ENCODE measurements around the gene ACSS2. TPM values are rescaled to one million over a fixed set of nuclear protein-coding genes. Genes with fewer than 3 reads are reported as not detected.

The ACSS2 gene
- total RNA-seq, 1 experiment from 2014 or later: 25.4 TPM

- TF ChIP-seq SIN3A (IDR thresholded peaks at IDR 0.05; ENCODE audit: borderline replicate concordance, insufficient read depth, low read depth, low read length) (no peak), TCF7L2 (IDR thresholded peaks at IDR 0.05; ENCODE audit: low read depth, low read length) (no peak), REST (IDR thresholded peaks at IDR 0.05; ENCODE audit: insufficient read depth in 1 of 2, low read depth in 2 of 2, low read length in 1 of 2) (no peak), POLR2AphosphoS5 (IDR thresholded peaks at IDR 0.05; ENCODE audit: low read depth, low read length) (no peak), CTCF (IDR thresholded peaks at IDR 0.05) (no peak)
- ChIA-PET CTCF (no interaction called here), POLR2A (no interaction called here)
- Histone ChIP-seq H3K27ac (ENCODE audit: low read length) (no peak overlapping the region), H3K4me3 (ENCODE audit: low read depth in 2 of 2, low read length in 2 of 2) (no peak overlapping the region), H3K36me3 (ENCODE audit: control insufficient read depth, insufficient read depth, low read length) (no peaks in the 10 kb centered on the region), H3K9me3 (ENCODE audit: control insufficient read depth, insufficient read depth, low read depth, low read length) (no peaks in the 10 kb centered on the region), H3K4me1 (ENCODE audit: control insufficient read depth, insufficient read depth, low read length) (no peaks in the 10 kb centered on the region), H3K27me3 (ENCODE audit: control insufficient read depth, insufficient read depth, low read length) (no peaks in the 10 kb centered on the region)
- no peak for DNase-seq (ENCODE audit: low read depth, low spot score)
- intact Hi-C loops (cut with micrococcal nuclease; ENCODE audit: unreplicated experiment): no loop called here
- ATAC-seq: no peak
- no TSS peak for BruUV-seq (replicated peaks)
- in situ Hi-C loops (cut with HindIII; ENCODE audit: low pct_unique_long_range_greater_than_20kb, low sequenced_read_pairs): no loop called here
Observed at GRCh38 chr20:34850969-34851368, 25.4 kb upstream of the ACSS2 start.

GRCh38 chr20:34852298-34852697, 24.1 kb upstream of the ACSS2 start:
- no TSS peak for BruUV-seq (replicated peaks)
- Histone ChIP-seq H3K4me3 (ENCODE audit: low read depth in 2 of 2, low read length in 2 of 2) (no peak overlapping the region), H3K4me1 (ENCODE audit: control insufficient read depth, insufficient read depth, low read length) (no peaks in the 10 kb centered on the region), H3K27ac (ENCODE audit: low read length) (no peak overlapping the region), H3K27me3 (ENCODE audit: control insufficient read depth, insufficient read depth, low read length) (no peaks in the 10 kb centered on the region), H3K9me3 (ENCODE audit: control insufficient read depth, insufficient read depth, low read depth, low read length) (no peaks in the 10 kb centered on the region), H3K36me3 (ENCODE audit: control insufficient read depth, insufficient read depth, low read length) (no peaks in the 10 kb centered on the region)
- intact Hi-C loops (cut with micrococcal nuclease; ENCODE audit: unreplicated experiment) (no loop called here), in situ Hi-C loops (cut with HindIII; ENCODE audit: low pct_unique_long_range_greater_than_20kb, low sequenced_read_pairs) (no loop called here)
- TF ChIP-seq SIN3A (IDR thresholded peaks at IDR 0.05; ENCODE audit: borderline replicate concordance, insufficient read depth, low read depth, low read length) (no peak), CTCF (IDR thresholded peaks at IDR 0.05) (no peak), REST (IDR thresholded peaks at IDR 0.05; ENCODE audit: insufficient read depth in 1 of 2, low read depth in 2 of 2, low read length in 1 of 2) (no peak), POLR2AphosphoS5 (IDR thresholded peaks at IDR 0.05; ENCODE audit: low read depth, low read length) (no peak), TCF7L2 (IDR thresholded peaks at IDR 0.05; ENCODE audit: low read depth, low read length) (no peak)
- DNase-seq (ENCODE audit: low read depth, low spot score) (no peak), ATAC-seq (no peak)
- POLR2A ChIA-PET: interaction anchor here (0.6 kb wide), 1 partner anchor 9 kb away, joined by 3 read pairs; no protein-coding TSS in a partner anchor
- CTCF ChIA-PET: interaction anchor here (0.6 kb wide), 1 partner anchor 20 kb away, joined by 6 read pairs; no protein-coding TSS in a partner anchor
